ENCODE results near the gene ELSPBP1. TPM values are rescaled to one million over a fixed set of nuclear protein-coding genes. Genes with fewer than 3 reads are reported as not detected.

The ELSPBP1 gene
- total RNA-seq, 1 experiment from 2014 or later = not detected

GRCh38 chr19:47996230-47996727 is 1.8 kb downstream of the ELSPBP1 start:
- no peak for TF ChIP-seq CTCF (conservative IDR thresholded peaks at IDR 0.05)
- no peak overlapping the region for H3K4me3 Mint-ChIP-seq

More at GRCh38 chr19:47996230-47996727, 1.8 kb downstream of the ELSPBP1 start:
- no peak overlapping the region for H2BK12ac ChIP-seq (ENCODE audit: insufficient read length, low read depth, low read length)
- no peak overlapping the region for H3K18ac ChIP-seq (ENCODE audit: insufficient read length, low read depth, low read length)
- H3K4me1 Mint-ChIP-seq = no peaks in the 10 kb centered on the region
- no peak overlapping the region for H3K4me2 ChIP-seq (ENCODE audit: insufficient read depth, insufficient read length, low read length)
- H3K14ac ChIP-seq (ENCODE audit: insufficient read depth, low read length) = no peak overlapping the region
- H3K9me3 ChIP-seq (ENCODE audit: control insufficient read depth, low read depth, low read length) = no peaks in the 10 kb centered on the region
- H3K79me1 ChIP-seq (ENCODE audit: insufficient read depth, low read depth, low read length, poor library complexity, severe bottlenecking) = no peaks in the 10 kb centered on the region
- no peaks in the 10 kb centered on the region for H3K27me3 ChIP-seq (ENCODE audit: insufficient read depth, low read length)
- H3K23me2 ChIP-seq (ENCODE audit: insufficient read length, low read depth, low read length, poor library complexity, severe bottlenecking) = no peaks in the 10 kb centered on the region
- H2BK5ac ChIP-seq (ENCODE audit: insufficient read length, low read length) = no peak overlapping the region
- H3K36me3 Mint-ChIP-seq (ENCODE audit: insufficient read depth in 1 of 3, low read depth in 3 of 3) = no peaks in the 10 kb centered on the region; a peak in 1 of 7 replicates
- no peaks in the 10 kb centered on the region for H4K20me1 ChIP-seq (ENCODE audit: control insufficient read depth, insufficient read depth, insufficient read length)
- no peak overlapping the region for H4K91ac ChIP-seq (ENCODE audit: insufficient read length, low read depth, low read length)
- H4K5ac ChIP-seq (ENCODE audit: insufficient read length, low read depth, low read length) = no peak overlapping the region
- H3K27me3 Mint-ChIP-seq (ENCODE audit: low read depth) = peaks cover 6% of the 10 kb centered on the region; the same call in 1 of the 2 replicates
- H4K8ac ChIP-seq (replicated peaks; ENCODE audit: insufficient read length, low read depth, low read length) = no peak overlapping the region
- H3K9ac ChIP-seq (ENCODE audit: extremely low read depth, insufficient read length, low read length) = no peak overlapping the region
- DNase-seq = no peak
- no peak overlapping the region for H3K23ac ChIP-seq (ENCODE audit: insufficient read length, low read depth, low read length)
- H3T11ph ChIP-seq (ENCODE audit: low read length) = no peak overlapping the region
- no peaks in the 10 kb centered on the region for H3K79me2 ChIP-seq (ENCODE audit: insufficient read depth, low read length)
- no peak overlapping the region for H3K27ac Mint-ChIP-seq
- H2AK5ac ChIP-seq (ENCODE audit: insufficient read length, low read length) = no peak overlapping the region
- no peak overlapping the region for H2BK20ac ChIP-seq (ENCODE audit: low read depth, low read length, poor library complexity, severe bottlenecking)
- no peak overlapping the region for H2AFZ ChIP-seq (ENCODE audit: low read length)
- H3K56ac ChIP-seq (ENCODE audit: insufficient read length, low read depth, low read length) = no peak overlapping the region
- H3K4me1 ChIP-seq (ENCODE audit: insufficient read depth, low read length) = no peaks in the 10 kb centered on the region
- H3K9me3 Mint-ChIP-seq = peaks cover 5 to 10% of the 10 kb centered on the region in 2 experiments; a peak in 4 of 5 replicates
- H3K27ac ChIP-seq (ENCODE audit: insufficient read length, low read depth, low read length) = no peak overlapping the region
- H2BK120ac ChIP-seq (ENCODE audit: low read depth, low read length, poor library complexity, severe bottlenecking) = no peak overlapping the region
- H3K4ac ChIP-seq (ENCODE audit: low read depth, low read length) = no peak overlapping the region
- H2BK15ac ChIP-seq (ENCODE audit: low read depth, low read length) = no peak overlapping the region
- WGBS (ENCODE audit: extremely low coverage, insufficient read length, low lambda C conversion rate) = no CpG with 5 or more reads among the region's 1 CpG

All from H9 (cell line).